Skeletal muscle satellite cell (primary cell): ENCODE measurements around the gene CRADD.
"Not testable (repeated sequence)": the region's sequence is repeated elsewhere in the genome, so short reads cannot be mapped to it uniquely, and the experiment has no call there.

Source experiments
- H3K27me3 ChIP-seq: 2 replicates; pipeline ENCODE4 v1.7.0; 2013; ENCODE audit warnings: low read length; ENCODE audit not compliant: control insufficient read depth, insufficient read depth
- H3K36me3 ChIP-seq: 2 replicates; pipeline ENCODE4 v1.7.0; 2013; ENCODE audit warnings: mild to moderate bottlenecking, control low read depth, low read length; ENCODE audit not compliant: insufficient read depth
- H3K4me1 ChIP-seq: 2 replicates; pipeline ENCODE4 v1.7.0; 2013; ENCODE audit warnings: low read length; ENCODE audit not compliant: control insufficient read depth, insufficient read depth
- H3K4me2 ChIP-seq: 2 replicates; pipeline ENCODE4 v1.7.0; 2013; ENCODE audit warnings: mild to moderate bottlenecking, low read length
- H3K4me3 ChIP-seq: 2 replicates; pipeline ENCODE4 v1.7.0; 2013; ENCODE audit warnings: low read length
- H3K9ac ChIP-seq: 2 replicates; pipeline ENCODE4 v1.7.0; 2013; ENCODE audit warnings: mild to moderate bottlenecking, low read depth, low read length, moderate library complexity
- H3K9me3 ChIP-seq: replicated peaks from 2 replicates; pipeline ENCODE4 v1.7.0; 2013; ENCODE audit warnings: mild to moderate bottlenecking, control low read depth, low read length

CRADD gene

DNA sequence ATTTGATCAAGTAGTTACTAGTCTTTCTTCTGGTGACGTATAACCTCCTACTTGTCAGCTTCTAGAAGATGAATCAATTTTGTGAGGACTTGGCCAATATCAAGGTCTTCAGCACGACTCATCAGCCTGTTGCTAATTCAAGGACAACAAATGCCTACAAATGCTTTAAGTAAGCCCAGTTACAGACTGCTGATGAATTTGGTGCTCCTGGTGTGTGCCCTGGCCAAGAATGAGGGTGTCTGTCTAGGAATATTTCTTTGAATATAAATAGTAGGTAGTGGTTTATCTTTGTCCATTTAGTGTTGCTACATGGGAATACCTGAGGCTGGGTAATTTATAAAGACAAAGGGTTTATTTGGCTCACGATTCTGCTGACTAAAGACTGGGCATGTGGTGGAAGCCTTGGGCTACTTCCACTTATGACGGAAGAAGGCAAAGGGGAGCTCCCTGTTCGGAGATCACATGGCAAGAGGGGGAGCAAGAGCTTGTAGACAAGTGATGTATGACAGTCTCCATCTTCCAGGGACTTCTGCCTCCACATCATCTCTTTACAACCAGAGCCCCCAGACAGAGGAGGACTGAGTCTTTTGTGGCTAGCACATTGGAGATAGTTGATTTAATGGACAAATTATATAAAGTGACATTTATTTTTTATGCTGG, 180.2 kb downstream of the CRADD start:
- Histone ChIP-seq H3K4me1 (peaks cover 3% of the 10 kb centered on the region), H3K36me3 (no peaks in the 10 kb centered on the region), H3K4me2 (no peak overlapping the region), H3K4me3 (no peak overlapping the region), H3K9me3 (no peaks in the 10 kb centered on the region), H3K9ac (no peak overlapping the region), H3K27me3 (no peaks in the 10 kb centered on the region)

DNA sequence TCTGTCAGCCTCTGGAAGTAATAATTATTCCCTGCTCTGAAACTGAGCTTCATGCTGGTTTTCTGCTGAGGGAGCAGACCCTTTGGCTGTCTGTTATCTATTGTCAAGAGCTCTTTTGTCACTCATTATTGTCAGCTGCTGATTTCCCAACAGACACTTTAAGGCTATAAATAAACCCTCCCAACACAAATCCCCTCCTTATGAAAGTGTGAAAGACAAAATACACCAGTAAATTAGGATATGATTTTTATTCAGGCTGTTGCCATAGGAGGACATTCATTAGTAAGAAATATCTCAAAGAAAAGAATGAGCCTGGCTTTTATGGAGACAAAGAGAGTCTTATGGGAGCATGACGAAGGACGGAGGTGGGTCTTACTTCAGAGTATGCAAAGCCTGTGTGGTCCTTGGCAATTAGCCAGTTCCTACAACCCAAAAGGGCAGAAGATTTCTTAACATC, 180.8 kb downstream of the CRADD start:
- Histone ChIP-seq H3K4me1 (peaks cover 7% of the 10 kb centered on the region), H3K27me3 (no peaks in the 10 kb centered on the region), H3K4me2 (no peak overlapping the region), H3K9me3 (no peaks in the 10 kb centered on the region), H3K4me3 (no peak overlapping the region), H3K36me3 (no peaks in the 10 kb centered on the region), H3K9ac (no peak overlapping the region)

DNA sequence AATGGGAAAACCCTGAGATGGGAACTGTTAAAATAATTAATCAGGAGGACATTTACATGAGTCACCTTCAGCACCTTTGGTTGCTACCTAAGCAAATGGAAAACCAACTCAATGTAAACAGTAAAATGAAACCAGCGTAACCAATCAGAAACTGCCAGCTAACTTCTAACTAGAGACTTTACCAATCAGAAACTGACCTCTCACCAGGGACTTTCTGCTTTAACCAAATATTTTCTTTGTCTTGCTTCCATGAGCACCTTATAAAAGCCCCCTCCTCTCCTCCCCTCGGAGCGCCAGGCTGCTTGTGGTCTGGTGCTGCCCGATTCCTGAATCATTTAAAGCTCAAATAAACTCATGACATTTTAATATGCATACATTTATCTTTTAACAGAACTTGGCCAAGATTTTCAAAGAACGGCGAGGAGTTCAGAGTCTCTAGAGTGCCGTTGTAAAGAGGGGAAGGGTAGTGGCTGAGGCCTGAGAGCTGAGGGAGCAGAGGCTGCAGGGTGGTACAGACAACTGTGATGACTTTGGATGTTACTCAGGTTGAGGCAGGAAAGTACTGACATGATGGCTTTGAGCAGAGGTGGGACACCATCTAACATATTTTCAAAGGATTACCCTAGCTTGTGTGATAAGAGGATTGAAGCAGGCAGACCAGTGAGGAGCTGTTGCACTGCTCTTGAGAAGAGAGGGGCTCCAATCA, 183.6 kb downstream of the CRADD start:
- H3K9ac ChIP-seq = no peak overlapping the region
- H3K27me3 ChIP-seq = no peaks in the 10 kb centered on the region
- H3K9me3 ChIP-seq = peaks cover 10% of the 10 kb centered on the region
- no peaks in the 10 kb centered on the region for H3K36me3 ChIP-seq
- no peak overlapping the region for H3K4me3 ChIP-seq
- no peak overlapping the region for H3K4me2 ChIP-seq
- peaks cover 7% of the 10 kb centered on the region for H3K4me1 ChIP-seq

DNA sequence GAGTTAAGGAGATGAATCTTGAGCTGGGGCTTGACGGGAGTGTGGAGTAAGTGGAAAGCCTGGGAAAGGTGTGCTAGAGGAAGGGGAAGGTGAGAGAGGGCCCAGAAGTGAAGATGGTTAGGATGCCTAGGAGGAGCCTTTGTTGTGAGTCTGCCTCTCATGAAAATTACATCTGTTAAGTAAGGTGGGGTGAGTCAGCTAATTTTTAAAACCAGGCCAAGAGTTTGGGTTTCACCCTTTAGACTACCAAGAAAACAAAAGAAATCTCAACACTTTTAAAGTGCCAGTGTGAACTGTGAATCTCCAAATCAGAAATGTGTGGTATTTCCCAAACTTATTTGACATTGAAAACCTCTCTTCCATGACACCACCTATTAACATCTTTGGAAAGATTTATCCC, 185.2 kb downstream of the CRADD start:
- Histone ChIP-seq H3K9me3 (peaks cover 11% of the 10 kb centered on the region), H3K4me2 (no peak overlapping the region), H3K4me3 (no peak overlapping the region), H3K4me1 (peaks cover 7% of the 10 kb centered on the region), H3K27me3 (no peaks in the 10 kb centered on the region), H3K9ac (no peak overlapping the region), H3K36me3 (no peaks in the 10 kb centered on the region)

DNA sequence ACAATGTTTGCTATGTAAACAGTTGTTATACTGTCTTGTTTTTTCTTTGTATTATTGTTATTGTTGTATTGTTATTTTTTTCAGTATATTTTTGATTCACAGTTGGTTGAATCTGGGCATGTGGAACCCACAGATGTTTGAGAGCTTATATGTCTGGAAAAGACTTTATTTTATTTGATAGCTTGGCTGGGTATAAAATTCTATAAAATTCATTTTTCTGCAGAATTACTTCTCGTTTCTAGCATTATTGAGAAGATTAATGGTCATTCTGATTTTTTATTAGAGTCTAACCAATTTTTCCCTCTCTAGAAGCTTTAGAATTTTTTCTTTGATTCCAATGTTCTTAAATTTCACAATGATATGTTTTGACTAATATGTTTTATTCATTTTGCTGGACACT, 188.6 kb downstream of the CRADD start:
- peaks cover 11% of the 10 kb centered on the region for H3K9me3 ChIP-seq
- no peaks in the 10 kb centered on the region for H3K27me3 ChIP-seq
- no peaks in the 10 kb centered on the region for H3K36me3 ChIP-seq
- H3K4me2 ChIP-seq = no peak overlapping the region
- peaks cover 13% of the 10 kb centered on the region for H3K4me1 ChIP-seq
- no peak overlapping the region for H3K4me3 ChIP-seq
- H3K9ac ChIP-seq = no peak overlapping the region

DNA sequence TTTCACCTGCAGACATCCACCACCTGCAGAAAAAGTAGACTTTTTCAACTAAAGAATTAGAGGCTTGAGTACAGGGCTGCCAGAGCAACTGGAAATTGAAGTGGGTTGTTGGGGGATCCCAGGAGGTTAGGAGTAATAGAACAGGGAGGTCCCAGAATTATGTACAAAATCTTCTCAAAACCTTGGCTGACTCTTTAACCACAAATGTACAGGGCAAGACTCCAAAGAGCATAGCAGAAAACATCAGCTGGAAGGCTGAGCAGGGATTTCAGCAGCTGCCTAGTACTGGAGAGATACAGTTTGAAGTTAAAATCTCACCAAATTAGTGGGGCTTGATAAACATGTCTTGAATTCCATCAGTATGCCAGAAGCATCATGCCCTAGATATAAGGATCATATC, 191.6 kb downstream of the CRADD start:
- Histone ChIP-seq H3K4me2 (no peak overlapping the region), H3K9ac (peak overlapping the region; percentile 19), H3K9me3 (peaks cover 11% of the 10 kb centered on the region)

DNA sequence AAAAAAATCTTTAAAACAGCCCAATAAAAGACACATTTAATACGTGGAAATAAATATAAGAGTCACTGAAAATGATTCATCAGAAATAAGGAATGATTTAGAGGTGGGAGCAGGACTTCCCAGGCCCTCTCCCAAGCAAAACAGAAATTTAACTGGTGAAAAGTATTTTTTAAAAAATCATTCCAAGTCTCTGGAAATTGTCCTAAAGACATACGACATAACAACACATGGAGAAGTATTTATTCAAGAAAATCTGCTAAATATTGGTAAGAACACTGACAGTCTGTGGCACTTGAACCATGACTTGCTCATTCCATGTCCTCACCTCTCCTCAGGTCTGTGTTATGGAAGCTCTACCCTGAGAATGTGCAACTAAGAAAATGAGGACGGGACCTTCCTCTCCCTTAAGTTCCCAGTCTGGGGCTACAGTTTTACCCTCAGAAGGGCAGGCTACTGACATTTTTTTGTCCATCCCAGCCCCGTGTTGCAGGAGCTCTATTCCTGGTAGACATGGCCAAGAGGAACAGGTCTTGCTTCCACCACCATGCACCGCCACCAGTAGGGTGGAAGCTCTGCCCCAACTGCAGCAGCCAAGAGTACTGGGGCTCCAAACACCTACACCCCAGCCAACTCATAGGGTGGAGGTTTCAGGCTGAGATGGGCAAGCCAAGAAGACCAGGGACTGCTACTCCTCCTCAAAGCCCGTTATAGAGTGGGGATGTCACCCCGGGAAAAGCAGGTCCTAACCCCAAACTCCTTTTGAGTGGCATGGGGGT, 193.0 kb downstream of the CRADD start:
- Histone ChIP-seq H3K9ac (peak overlapping the region; percentile 5), H3K4me3 (no peak overlapping the region), H3K4me2 (no peak overlapping the region), H3K27me3 (no peaks in the 10 kb centered on the region), H3K9me3 (peaks cover 7% of the 10 kb centered on the region), H3K4me1 (peaks cover 6% of the 10 kb centered on the region), H3K36me3 (no peaks in the 10 kb centered on the region)

More for the DNA sequence above, 191.6 kb downstream of the CRADD start:
- Histone ChIP-seq H3K36me3 (no peaks in the 10 kb centered on the region), H3K4me1 (peaks cover 6% of the 10 kb centered on the region), H3K4me3 (no peak overlapping the region), H3K27me3 (no peaks in the 10 kb centered on the region)

DNA sequence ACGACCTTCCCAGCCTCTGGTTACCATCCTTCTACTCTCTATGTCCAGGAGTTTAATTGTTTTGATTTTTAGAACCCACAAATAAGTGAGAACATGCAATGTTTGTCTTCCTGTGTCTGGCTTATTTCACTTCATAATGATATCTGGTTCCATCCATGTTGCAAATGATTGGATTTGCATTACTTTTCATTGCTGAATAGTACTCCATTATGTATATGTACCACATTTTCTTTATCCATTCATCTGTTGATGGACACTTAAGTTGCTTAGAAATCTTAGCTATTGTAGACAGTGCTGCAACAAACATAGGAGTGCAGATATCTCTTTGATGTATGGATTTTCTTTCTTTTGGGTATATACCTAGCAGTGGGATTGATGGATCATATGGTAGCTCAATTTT, 194.4 kb downstream of the CRADD start:
- H3K9me3 ChIP-seq, H3K27me3 ChIP-seq: not testable (repeated sequence)

DNA sequence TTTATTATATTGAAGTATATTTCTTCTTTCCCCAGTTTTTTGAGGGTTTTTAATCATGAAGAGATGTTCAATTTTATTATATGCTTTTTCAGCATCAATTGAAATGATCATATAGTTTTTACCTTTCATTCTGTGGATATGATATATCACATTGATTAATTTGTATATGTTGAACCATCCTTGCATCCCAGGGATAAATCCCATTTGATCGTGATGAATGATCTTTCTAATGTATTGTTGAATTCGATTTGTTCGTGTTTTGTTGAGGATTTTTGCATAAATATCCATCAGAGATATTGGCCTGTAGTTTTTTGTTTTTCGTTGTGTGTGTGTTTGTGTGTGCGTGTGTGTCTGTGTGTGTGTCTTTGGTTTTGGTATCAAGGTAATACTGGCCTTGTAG, 196.4 kb downstream of the CRADD start:
- no peak overlapping the region for H3K9ac ChIP-seq
- no peaks in the 10 kb centered on the region for H3K27me3 ChIP-seq
- no peak overlapping the region for H3K4me2 ChIP-seq
- no peak overlapping the region for H3K4me3 ChIP-seq
- no peaks in the 10 kb centered on the region for H3K9me3 ChIP-seq
- H3K36me3 ChIP-seq = no peaks in the 10 kb centered on the region
- H3K4me1 ChIP-seq = peaks cover 6% of the 10 kb centered on the region

More for the DNA sequence above, 194.4 kb downstream of the CRADD start:
- not testable (repeated sequence) for H3K4me3 ChIP-seq, H3K4me2 ChIP-seq, H3K9ac ChIP-seq, H3K36me3 ChIP-seq, H3K4me1 ChIP-seq

DNA sequence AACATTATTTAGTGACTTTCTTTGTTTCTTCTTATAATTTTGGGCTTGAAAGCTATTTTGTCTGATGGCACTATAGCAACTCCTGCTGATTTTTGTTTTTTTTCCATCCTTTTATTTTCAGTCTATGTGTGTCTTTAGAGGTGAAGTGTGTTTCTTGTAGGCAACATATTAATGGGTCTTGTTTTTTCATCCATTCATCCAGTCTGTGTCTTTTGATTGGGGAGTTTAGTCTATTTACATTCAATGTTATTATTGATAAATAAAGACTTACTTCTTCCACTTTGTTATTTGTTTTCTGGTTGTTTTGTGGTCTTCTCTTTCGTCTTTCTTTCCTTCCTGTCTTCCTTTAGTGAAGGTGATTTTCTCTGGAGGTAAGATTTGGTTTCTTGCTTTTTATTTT, 198.0 kb downstream of the CRADD start:
- H3K9ac ChIP-seq = no peak overlapping the region
- H3K4me2 ChIP-seq = no peak overlapping the region
- no peaks in the 10 kb centered on the region for H3K36me3 ChIP-seq
- H3K4me1 ChIP-seq = peaks cover 7% of the 10 kb centered on the region
- no peaks in the 10 kb centered on the region for H3K9me3 ChIP-seq
- no peak overlapping the region for H3K4me3 ChIP-seq
- no peaks in the 10 kb centered on the region for H3K27me3 ChIP-seq

DNA sequence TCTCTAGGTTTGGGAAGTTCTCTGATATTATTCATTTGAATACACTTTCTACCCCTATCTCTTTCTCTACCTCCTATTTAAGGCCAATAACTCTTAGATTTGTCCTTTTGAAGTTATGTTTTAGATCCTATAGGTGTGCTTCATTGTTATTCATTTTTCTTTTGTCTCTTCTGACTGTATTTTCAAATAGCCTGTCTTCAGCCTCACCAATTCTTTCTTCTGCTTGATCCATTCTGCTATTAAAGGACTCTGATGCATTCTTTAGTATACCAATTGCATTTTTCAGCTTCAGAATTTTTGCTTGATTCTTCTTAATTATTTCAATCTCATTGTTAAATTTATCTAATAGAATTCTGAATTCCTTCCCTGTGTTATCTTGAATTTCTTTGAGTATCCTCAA, 199.2 kb downstream of the CRADD start:
- Histone ChIP-seq H3K9ac (no peak overlapping the region), H3K9me3 (no peaks in the 10 kb centered on the region), H3K4me3 (no peak overlapping the region), H3K36me3 (no peaks in the 10 kb centered on the region), H3K27me3 (no peaks in the 10 kb centered on the region), H3K4me2 (no peak overlapping the region), H3K4me1 (peaks cover 11% of the 10 kb centered on the region)
